AG04449 (cell line): ENCODE data around the gene LSMEM2.
A peak's percentile ranks its signal among the peaks of the same experiment; 100 is the strongest.
"Not testable (repeated sequence)": the region's sequence is repeated elsewhere in the genome, so short reads cannot be mapped to it uniquely, and the experiment has no call there.

ENCODE experiments used
- CTCF ChIA-PET: fragments of 350-600 bp; formaldehyde crosslinking; extraction: SDS; loops from one replicate; lab custom pipeline; 2021; ENCODE audit warnings: antibody characterized with exemption; lab: Yijun Ruan, JAX
- POLR2A ChIA-PET: fragments of 400-600, 350-600 bp; formaldehyde crosslinking; extraction: SDS; loops from one replicate; lab custom pipeline; 2020; ENCODE audit warnings: antibody characterized with exemption, inconsistent platforms; lab: Yijun Ruan, JAX
- DNase-seq: peaks from one replicate; pipeline ENCODE4 v3.0.0-alpha.2; 2010; ENCODE audit warnings: low read depth, low spot score
- H3K4me3 ChIP-seq: 2 replicates; pipeline ENCODE4 v1.5.1; 2011; ENCODE audit warnings: low read depth, mild to moderate bottlenecking, control low read depth, low read length
- CTCF ChIP-seq: IDR thresholded peaks from one replicate; pipeline ENCODE4 v1.5.1; 2011; ENCODE audit warnings: mild to moderate bottlenecking, moderate library complexity, low read length, control low read depth, inconsistent platforms; ENCODE audit not compliant: insufficient read depth; ENCODE audit errors: missing control alignments

LSMEM2 gene

GRCh38 chr3:50260027-50260941, 18.6 kb upstream of the LSMEM2 start:
- TF ChIP-seq CTCF: peak; percentile 94
- peak overlapping the region; percentile 57 for H3K4me3 ChIP-seq
- CTCF ChIA-PET: interaction anchor here (0.7 to 47.4 kb wide), 9 partner anchors 5 to 67 kb away, joined by 3 to 1609 read pairs (median 10); partner anchors contain the start of genes GNAI2, GNAT1, IFRD2 and LSMEM2
- POLR2A ChIA-PET: interaction anchor here (1.0 to 1.2 kb wide), 4 partner anchors 9 to 24 kb away, joined by 3 to 6 read pairs (median 4); partner anchors contain the start of genes GNAI2 and SEMA3B
- no peak for DNase-seq

- no peak for TF ChIP-seq CTCF
- DNase-seq: no peak
- peak overlapping the region; percentile 57 for H3K4me3 ChIP-seq
- POLR2A ChIA-PET: interaction anchor here (0.6 to 0.7 kb wide), 2 partner anchors 12 to 25 kb away, joined by 3 read pairs; no protein-coding TSS in a partner anchor
- CTCF ChIA-PET: interaction anchor here (0.8 to 47.4 kb wide), 8 partner anchors 5 to 67 kb away, joined by 3 to 1609 read pairs (median 7); partner anchors contain the start of genes GNAI2, LSMEM2, SEMA3B and SLC38A3
These were observed 17.9 kb upstream of the LSMEM2 start for GRCh38 chr3:50260942-50261441.

- POLR2A ChIA-PET: interaction anchor here (0.6 to 0.7 kb wide), 2 partner anchors 13 to 26 kb away, joined by 3 read pairs; no protein-coding TSS in a partner anchor
- CTCF ChIA-PET: interaction anchor here (0.8 to 47.4 kb wide), 7 partner anchors 4 to 68 kb away, joined by 3 to 1609 read pairs (median 4); partner anchors contain the start of genes GNAI2, LSMEM2, SEMA3B and SLC38A3
- no peak overlapping the region for H3K4me3 ChIP-seq
- no peak for TF ChIP-seq CTCF
- DNase-seq: no peak
These were observed 17.4 kb upstream of the LSMEM2 start for GRCh38 chr3:50261505-50261904.

DNA sequence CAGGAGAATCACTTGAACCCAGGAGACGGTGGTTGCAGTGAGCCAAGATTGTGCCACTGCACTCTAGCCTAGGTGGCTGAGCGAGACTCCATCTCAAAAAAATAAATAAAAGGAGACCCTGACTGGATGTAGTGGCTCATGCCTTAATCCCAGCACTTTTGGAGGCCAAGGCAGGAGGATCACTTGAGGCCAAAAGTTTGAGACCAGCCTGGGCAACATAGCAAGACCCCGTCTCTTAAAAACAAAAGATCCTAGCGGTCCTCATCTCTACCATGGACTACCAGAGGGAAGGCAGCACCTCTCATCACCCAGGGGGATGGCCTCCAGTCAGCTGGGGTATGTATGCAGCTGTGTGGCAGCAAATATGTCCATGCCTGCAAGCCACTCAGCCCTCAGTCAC, 16.7 kb upstream of the LSMEM2 start:
- CTCF ChIA-PET: interaction anchor here (40.0 to 47.4 kb wide), 2 partner anchors 4 to 23 kb away, joined by 1609 read pairs; partner anchors contain the start of genes GNAI2, LSMEM2 and SEMA3B

GRCh38 chr3:50262778-50263177, 16.1 kb upstream of the LSMEM2 start:
- CTCF ChIA-PET: interaction anchor here (0.8 to 40.0 kb wide), 5 partner anchors 10 to 71 kb away, joined by 3 to 1609 read pairs (median 4); partner anchors contain the start of gene GNAI2
- no peak for TF ChIP-seq CTCF
- DNase-seq: no peak
- POLR2A ChIA-PET: interaction anchor here (0.6 to 2.9 kb wide), 3 partner anchors 16 to 36 kb away, joined by 3 to 14 read pairs (median 7); partner anchors contain the start of gene GNAI2
- H3K4me3 ChIP-seq: no peak overlapping the region

More for the DNA sequence above, 16.7 kb upstream of the LSMEM2 start:
- DNase-seq, H3K4me3 ChIP-seq, POLR2A ChIA-PET: not testable (repeated sequence)
